ENCODE data around the gene LCN15. TPM values are rescaled to one million over a fixed set of nuclear protein-coding genes. Genes with fewer than 3 reads are reported as not detected.
"Not testable (repeated sequence)": the region's sequence is repeated elsewhere in the genome, so short reads cannot be mapped to it uniquely, and the experiment has no call there.

Gene LCN15
- total RNA-seq, 4 donors from 2014 or later, result 6.4 to 11.9 TPM; not detected in 2

DNA sequence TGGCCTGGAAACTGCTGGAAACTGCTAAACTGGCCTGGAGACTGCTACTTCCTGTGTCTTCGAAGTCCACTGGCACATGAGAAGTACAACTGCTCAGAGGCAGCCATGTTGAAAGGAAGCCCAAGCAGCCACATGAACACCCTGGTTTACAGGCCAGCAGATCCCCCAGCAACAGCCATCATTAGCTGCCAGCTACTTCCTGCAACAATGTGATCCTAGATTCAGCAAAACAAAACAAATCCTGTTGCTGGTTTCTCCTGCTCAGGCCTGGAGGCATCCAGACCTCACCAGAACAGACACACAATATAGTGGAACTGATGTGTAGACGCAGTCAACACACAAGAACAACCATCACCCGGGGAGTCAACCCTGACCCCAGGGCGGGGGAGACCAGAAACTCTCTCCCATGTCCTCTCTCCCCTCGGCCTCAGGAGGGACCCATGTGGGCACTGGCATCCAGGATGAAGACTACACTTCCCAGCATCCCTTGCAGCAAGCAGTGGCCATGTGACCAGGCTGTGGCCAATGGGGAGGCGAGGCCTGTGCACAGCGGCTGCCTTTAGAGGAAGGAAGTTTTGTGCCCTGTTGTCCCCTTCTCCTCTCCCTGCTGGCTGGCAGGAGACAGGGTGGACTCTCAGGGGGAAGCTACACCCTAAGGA is 9.2 kb upstream of the LCN15 start:
- no peak for DNase-seq
- Histone ChIP-seq H3K9me3 (no peaks in the 10 kb centered on the region), H3K4me1 (peaks cover 0 to 9% (median 4%) of the 10 kb centered on the region in 4 donors), H3K4me3 (no peak overlapping the region), H3K27me3 (peaks cover 4% of the 10 kb centered on the region), H3K27ac (no peak overlapping the region), H3K36me3 (no peaks in the 10 kb centered on the region)
- intact Hi-C loops (cut with DNase I; ENCODE audit: low total_unique reads), result no loop called here
- in situ Hi-C loops (cut with MboI; ENCODE audit: low pct_ligation_motif_present in 1 of 4, low pct_unique_long_range_greater_than_20kb in 1 of 4, low sequenced_read_pairs in 3 of 4), result no loop called here
- TF ChIP-seq POLR2A (IDR thresholded peaks at IDR 0.05) (no peak), EP300 (IDR thresholded peaks at IDR 0.05; ENCODE audit: low read depth) (no peak), POLR2AphosphoS5 (IDR thresholded peaks at IDR 0.05) (no peak)
- TF ChIP-seq, protein P1, sequence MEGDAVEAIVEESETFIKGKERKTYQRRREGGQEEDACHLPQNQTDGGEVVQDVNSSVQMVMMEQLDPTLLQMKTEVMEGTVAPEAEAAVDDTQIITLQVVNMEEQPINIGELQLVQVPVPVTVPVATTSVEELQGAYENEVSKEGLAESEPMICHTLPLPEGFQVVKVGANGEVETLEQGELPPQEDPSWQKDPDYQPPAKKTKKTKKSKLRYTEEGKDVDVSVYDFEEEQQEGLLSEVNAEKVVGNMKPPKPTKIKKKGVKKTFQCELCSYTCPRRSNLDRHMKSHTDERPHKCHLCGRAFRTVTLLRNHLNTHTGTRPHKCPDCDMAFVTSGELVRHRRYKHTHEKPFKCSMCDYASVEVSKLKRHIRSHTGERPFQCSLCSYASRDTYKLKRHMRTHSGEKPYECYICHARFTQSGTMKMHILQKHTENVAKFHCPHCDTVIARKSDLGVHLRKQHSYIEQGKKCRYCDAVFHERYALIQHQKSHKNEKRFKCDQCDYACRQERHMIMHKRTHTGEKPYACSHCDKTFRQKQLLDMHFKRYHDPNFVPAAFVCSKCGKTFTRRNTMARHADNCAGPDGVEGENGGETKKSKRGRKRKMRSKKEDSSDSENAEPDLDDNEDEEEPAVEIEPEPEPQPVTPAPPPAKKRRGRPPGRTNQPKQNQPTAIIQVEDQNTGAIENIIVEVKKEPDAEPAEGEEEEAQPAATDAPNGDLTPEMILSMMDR (IDR thresholded peaks at IDR 0.05), result no peak
- WGBS, 2 donors (ENCODE audit: low coverage in 1 of 2), result 74 to 79% methylated on average over 3 to 7 of the region's 7 CpGs

DNA sequence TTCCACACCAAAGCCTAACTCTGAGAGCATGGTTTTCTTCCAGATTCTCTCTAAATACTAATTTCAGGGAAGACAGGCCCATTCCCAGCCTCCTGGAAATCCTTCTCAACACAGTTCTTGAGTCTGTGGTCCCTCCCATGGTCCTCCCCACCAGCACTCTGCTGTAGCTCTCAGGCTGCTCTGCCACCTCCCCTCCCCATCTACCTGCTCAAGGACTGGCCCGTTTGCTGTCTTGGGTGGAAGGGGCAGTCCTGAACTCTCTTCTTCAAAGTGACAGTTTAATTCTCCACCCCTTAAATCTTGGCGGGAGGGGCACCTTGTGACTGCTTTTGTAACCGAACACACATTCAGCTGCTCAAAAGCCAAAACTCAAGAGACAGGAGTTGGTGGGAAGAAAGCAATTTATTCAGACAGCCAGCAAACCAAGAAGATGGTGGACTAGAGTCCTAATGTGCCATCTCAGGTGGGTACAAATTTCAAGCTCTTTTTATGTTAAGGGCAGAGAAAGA is 7.6 kb upstream of the LCN15 start:
- H3K27me3 ChIP-seq, result peaks cover 17% of the 10 kb centered on the region
- H3K27ac ChIP-seq, result no peak overlapping the region
- intact Hi-C loops (cut with DNase I; ENCODE audit: low total_unique reads), result no loop called here
- H3K36me3 ChIP-seq, result no peaks in the 10 kb centered on the region
- no peak for DNase-seq
- in situ Hi-C loops (cut with MboI; ENCODE audit: low pct_ligation_motif_present in 1 of 4, low pct_unique_long_range_greater_than_20kb in 1 of 4, low sequenced_read_pairs in 3 of 4), result no loop called here
- TF ChIP-seq EP300 (IDR thresholded peaks at IDR 0.05; ENCODE audit: low read depth) (no peak), POLR2A (IDR thresholded peaks at IDR 0.05) (no peak), POLR2AphosphoS5 (IDR thresholded peaks at IDR 0.05) (no peak)
- TF ChIP-seq, protein P1 (IDR thresholded peaks at IDR 0.05), result no peak
- H3K4me1 ChIP-seq, result peaks cover 0 to 6% (median 1%) of the 10 kb centered on the region in 4 donors
- H3K9me3 ChIP-seq, result no peaks in the 10 kb centered on the region
- WGBS, 2 donors (ENCODE audit: low coverage in 1 of 2), result 66 to 76% methylated on average over 3 of the region's 3 CpGs
- no peak overlapping the region for H3K4me3 ChIP-seq

DNA sequence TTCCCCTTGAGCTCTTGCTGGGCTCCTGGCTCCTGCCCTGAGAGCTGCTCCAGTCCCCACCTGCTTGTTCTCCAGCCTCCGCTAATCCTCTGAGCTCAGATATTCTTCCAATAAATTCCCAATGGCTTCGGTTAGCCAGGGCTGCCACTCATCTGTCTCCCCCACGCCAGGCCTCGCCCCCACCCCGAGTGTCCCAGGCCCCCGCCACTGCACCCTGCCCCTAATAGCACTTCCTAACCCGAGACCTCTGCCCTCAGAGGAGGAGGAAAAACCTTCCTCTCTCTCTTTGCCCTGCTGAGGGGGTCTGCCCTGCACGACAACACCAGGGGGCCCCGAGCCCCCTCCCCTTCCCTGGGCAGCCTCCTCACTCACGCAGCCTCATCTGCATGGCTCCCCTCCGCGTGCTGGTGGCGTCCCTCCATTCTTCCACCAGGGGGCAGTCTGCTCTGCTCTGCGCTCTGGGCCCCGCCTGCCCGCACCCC is 5.4 kb upstream of the LCN15 start:
- TF ChIP-seq, protein P1 (IDR thresholded peaks at IDR 0.05), result peak; percentile 44 to 62 (median 48)
- TF ChIP-seq POLR2A (IDR thresholded peaks at IDR 0.05), result no peak

DNA sequence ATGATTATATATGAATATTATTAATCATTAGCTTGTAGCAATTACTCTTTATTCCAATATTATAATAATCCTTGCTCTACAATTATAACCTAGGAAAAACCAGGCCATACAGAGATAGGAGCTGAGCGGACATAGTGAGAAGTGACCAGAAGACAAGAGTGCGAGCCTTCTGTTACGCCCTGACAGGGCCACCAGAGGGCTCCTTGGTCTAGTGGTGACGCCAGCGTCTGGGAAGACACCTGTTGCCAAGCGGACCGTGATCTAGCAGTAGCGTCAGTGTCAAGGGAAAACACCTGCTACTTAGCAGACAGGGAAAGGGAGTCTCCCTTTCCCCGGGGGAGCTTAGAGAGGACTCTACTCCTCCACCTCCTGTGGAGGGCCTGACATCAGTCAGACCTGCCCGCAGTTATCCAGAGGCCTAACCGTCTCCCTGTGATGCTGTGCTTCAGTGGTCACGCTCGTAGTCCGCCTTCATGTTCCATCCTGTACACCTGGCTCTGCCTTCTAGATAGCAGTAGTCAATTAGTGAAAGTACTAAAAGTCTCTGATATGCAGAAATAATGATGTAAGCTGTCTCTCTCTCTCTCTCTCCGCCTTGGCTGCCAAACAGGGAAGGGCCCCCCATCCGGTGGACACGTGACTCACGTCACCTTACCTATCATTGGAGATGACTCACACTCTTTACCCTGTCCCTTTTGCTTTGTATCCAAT is 2.2 kb upstream of the LCN15 start:
- in situ Hi-C loops (cut with MboI; ENCODE audit: low pct_ligation_motif_present in 1 of 4, low pct_unique_long_range_greater_than_20kb in 1 of 4, low sequenced_read_pairs in 3 of 4); intact Hi-C loops (cut with DNase I; ENCODE audit: low total_unique reads); H3K4me3 ChIP-seq; H3K9me3 ChIP-seq; H3K27ac ChIP-seq; H3K36me3 ChIP-seq: not testable (repeated sequence)
- 24 to 80% methylated on average over 1 to 18 of the region's 18 CpGs for WGBS, 2 donors (ENCODE audit: low coverage in 1 of 2)
- TF ChIP-seq, protein P1 (IDR thresholded peaks at IDR 0.05), result peak in 4 of 5 experiments; percentile 30 to 48 (median 39)
- Histone ChIP-seq H3K4me1 (peaks cover 0 to 11% (median 6%) of the 10 kb centered on the region in 4 donors), H3K27me3 (peaks cover 61% of the 10 kb centered on the region)
- peak; percentile 74 for DNase-seq

More for the DNA sequence above, 5.4 kb upstream of the LCN15 start:
- intact Hi-C loops (cut with DNase I; ENCODE audit: low total_unique reads), result no loop called here
- 0 to 13% methylated on average over 2 to 12 of the region's 16 CpGs for WGBS, 2 donors (ENCODE audit: low coverage in 1 of 2)
- Histone ChIP-seq H3K27me3 (peaks cover 32% of the 10 kb centered on the region), H3K36me3 (no peaks in the 10 kb centered on the region), H3K9me3 (no peaks in the 10 kb centered on the region), H3K4me3 (no peak overlapping the region), H3K27ac (no peak overlapping the region), H3K4me1 (peaks cover 0 to 8% (median 3%) of the 10 kb centered on the region in 4 donors)
- in situ Hi-C loops (cut with MboI; ENCODE audit: low pct_ligation_motif_present in 1 of 4, low pct_unique_long_range_greater_than_20kb in 1 of 4, low sequenced_read_pairs in 3 of 4), result no loop called here
- DNase-seq, result peak; percentile 60

DNA sequence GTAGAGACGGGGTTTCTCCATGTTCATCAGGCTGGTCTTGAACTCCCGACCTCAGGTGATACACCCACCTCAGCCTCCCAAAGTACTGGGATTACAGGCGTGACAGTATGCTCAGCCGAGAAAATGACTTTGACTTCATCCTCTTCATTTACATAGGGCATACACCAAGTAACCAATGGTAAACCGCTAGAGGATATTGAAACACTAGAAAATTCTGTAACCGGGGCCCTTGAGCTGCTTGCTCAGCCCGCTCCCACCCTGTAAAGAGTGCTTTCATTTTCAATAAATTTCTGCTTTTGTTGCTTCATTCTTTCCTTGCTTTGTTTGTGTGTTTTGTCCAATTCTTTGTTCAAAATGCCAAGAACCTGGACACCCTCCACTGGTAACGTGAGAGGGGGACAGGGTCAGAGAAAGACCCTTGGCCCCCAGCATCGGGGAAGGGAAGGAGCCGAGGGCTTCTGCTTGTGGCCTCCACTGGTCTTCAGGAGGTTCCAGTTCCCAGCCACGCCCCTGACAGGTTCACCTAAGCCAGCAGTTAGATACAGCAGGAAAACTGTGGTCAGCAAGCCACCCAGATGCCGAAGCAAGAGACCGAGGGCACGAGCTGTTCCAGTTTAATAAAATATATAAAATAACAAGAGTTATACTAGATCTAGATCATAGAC is 1.6 kb upstream of the LCN15 start:
- H3K36me3 ChIP-seq; intact Hi-C loops (cut with DNase I; ENCODE audit: low total_unique reads); H3K9me3 ChIP-seq; H3K27ac ChIP-seq; in situ Hi-C loops (cut with MboI; ENCODE audit: low pct_ligation_motif_present in 1 of 4, low pct_unique_long_range_greater_than_20kb in 1 of 4, low sequenced_read_pairs in 3 of 4); DNase-seq; H3K4me3 ChIP-seq: not testable (repeated sequence)
- Histone ChIP-seq H3K27me3 (peaks cover 61% of the 10 kb centered on the region), H3K4me1 (peaks cover 0 to 11% (median 6%) of the 10 kb centered on the region in 4 donors)
- WGBS, 2 donors (ENCODE audit: low coverage in 1 of 2), result 49 to 59% methylated on average over 7 to 14 of the region's 14 CpGs

Measured in transverse colon (tissue), 4 donors.